HEK293 (cell line): Measurements from ENCODE around the gene ABCF2.

ENCODE experiments used
- GFI1B ChIP-seq: fragments of 450-650 bp; formaldehyde crosslinking; IDR thresholded peaks from 2 replicates; pipeline ENCODE4 v1.5.1; 2016; ENCODE audit warnings: missing biosample characterization, missing genetic modification characterization
- KLF17 ChIP-seq: fragments of 450-650 bp; formaldehyde crosslinking; IDR thresholded peaks from 2 replicates; pipeline ENCODE4 v1.5.1; 2016; ENCODE audit warnings: missing biosample characterization, missing genetic modification characterization
- KLF7 ChIP-seq: fragments of 450-650 bp; formaldehyde crosslinking; IDR thresholded peaks from 2 replicates; pipeline ENCODE4 v1.5.1; 2016; ENCODE audit warnings: missing biosample characterization, missing genetic modification characterization, borderline replicate concordance
- KLF8 ChIP-seq: fragments of 450-650 bp; formaldehyde crosslinking; IDR thresholded peaks from 2 replicates; pipeline ENCODE4 v1.5.1; 2016; ENCODE audit warnings: missing biosample characterization, missing genetic modification characterization
- MYNN ChIP-seq: fragments of 450-650 bp; formaldehyde crosslinking; IDR thresholded peaks from 2 replicates; pipeline ENCODE4 v1.5.1; 2016; ENCODE audit warnings: missing biosample characterization, missing genetic modification characterization, borderline replicate concordance
- PRDM10 ChIP-seq: fragments of 450-650 bp; formaldehyde crosslinking; IDR thresholded peaks from 2 replicates; pipeline ENCODE4 v1.5.1; 2016; ENCODE audit warnings: missing biosample characterization, missing genetic modification characterization
- YY2 ChIP-seq: fragments of 450-650 bp; formaldehyde crosslinking; IDR thresholded peaks from 2 replicates; pipeline ENCODE4 v1.5.1; 2016; ENCODE audit warnings: missing biosample characterization, missing genetic modification characterization
- ZBTB21 ChIP-seq: fragments of 450-650 bp; formaldehyde crosslinking; IDR thresholded peaks from 2 replicates; pipeline ENCODE4 v1.5.1; 2017; ENCODE audit warnings: missing biosample characterization, missing genetic modification characterization
- ZBTB48 ChIP-seq: fragments of 450-650 bp; formaldehyde crosslinking; IDR thresholded peaks from 2 replicates; pipeline ENCODE4 v1.5.1; 2016; ENCODE audit warnings: missing biosample characterization, missing genetic modification characterization
- ZBTB6 ChIP-seq: fragments of 450-650 bp; formaldehyde crosslinking; IDR thresholded peaks from 2 replicates; pipeline ENCODE4 v1.5.1; 2017; ENCODE audit warnings: missing biosample characterization, missing genetic modification characterization
- ZBTB8A ChIP-seq: fragments of 450-650 bp; formaldehyde crosslinking; IDR thresholded peaks from 2 replicates; pipeline ENCODE4 v1.5.1; 2016; ENCODE audit warnings: missing biosample characterization, missing genetic modification characterization
- ZFP3 ChIP-seq: fragments of 450-650 bp; formaldehyde crosslinking; IDR thresholded peaks from 2 replicates; pipeline ENCODE4 v1.5.1; 2016; ENCODE audit warnings: low read depth, missing biosample characterization, missing genetic modification characterization
- ZNF10 ChIP-seq: fragments of 450-650 bp; formaldehyde crosslinking; IDR thresholded peaks from 2 replicates; pipeline ENCODE4 v1.5.1; 2017; ENCODE audit warnings: missing biosample characterization, missing genetic modification characterization
- ZNF221 ChIP-seq: fragments of 450-650 bp; formaldehyde crosslinking; IDR thresholded peaks from 2 replicates; pipeline ENCODE4 v1.5.1; 2017; ENCODE audit warnings: missing biosample characterization, missing genetic modification characterization, borderline replicate concordance
- ZNF239 ChIP-seq: fragments of 450-650 bp; formaldehyde crosslinking; IDR thresholded peaks from 2 replicates; pipeline ENCODE4 v1.5.1; 2016; ENCODE audit warnings: missing biosample characterization, missing genetic modification characterization
- ZNF248 ChIP-seq: fragments of 450-650 bp; formaldehyde crosslinking; IDR thresholded peaks from 2 replicates; pipeline ENCODE4 v1.5.1; 2017; ENCODE audit warnings: missing biosample characterization, missing genetic modification characterization
- ZNF335 ChIP-seq: fragments of 450-650 bp; formaldehyde crosslinking; conservative IDR thresholded peaks from 2 replicates; pipeline ENCODE4 v1.5.1; 2016; ENCODE audit warnings: missing biosample characterization, missing genetic modification characterization
- ZNF341 ChIP-seq: fragments of 450-650 bp; formaldehyde crosslinking; IDR thresholded peaks from 2 replicates; pipeline ENCODE4; 2016; ENCODE audit warnings: low read depth, missing biosample characterization, missing genetic modification characterization
- ZNF366 ChIP-seq: fragments of 450-650 bp; formaldehyde crosslinking; conservative IDR thresholded peaks from 2 replicates; pipeline ENCODE4 v1.5.1; 2016; ENCODE audit warnings: missing biosample characterization, missing genetic modification characterization
- ZNF37A ChIP-seq: fragments of 450-650 bp; IDR thresholded peaks from 2 replicates; pipeline ENCODE4 v1.5.1; 2018; ENCODE audit warnings: missing biosample characterization, missing genetic modification characterization
- ZNF391 ChIP-seq: fragments of 450-650 bp; formaldehyde crosslinking; IDR thresholded peaks from 2 replicates; pipeline ENCODE4 v1.5.1; 2016; ENCODE audit warnings: low read depth, missing biosample characterization, missing genetic modification characterization, borderline replicate concordance
- ZNF423 ChIP-seq: fragments of 450-650 bp; formaldehyde crosslinking; IDR thresholded peaks from 2 replicates; pipeline ENCODE4 v1.5.1; 2016; ENCODE audit warnings: missing biosample characterization, missing genetic modification characterization
- ZNF513 ChIP-seq: fragments of 450-650 bp; IDR thresholded peaks from 2 replicates; pipeline ENCODE4 v1.5.1; 2018; ENCODE audit warnings: missing biosample characterization, missing genetic modification characterization
- ZNF530 ChIP-seq: fragments of 450-650 bp; formaldehyde crosslinking; IDR thresholded peaks from 2 replicates; pipeline ENCODE4 v1.5.1; 2016; ENCODE audit warnings: low read depth, missing biosample characterization, missing genetic modification characterization
- ZNF558 ChIP-seq: fragments of 450-650 bp; formaldehyde crosslinking; IDR thresholded peaks from 2 replicates; pipeline ENCODE4 v1.5.1; 2016; ENCODE audit warnings: missing biosample characterization, missing genetic modification characterization
- ZNF571 ChIP-seq: fragments of 450-650 bp; formaldehyde crosslinking; IDR thresholded peaks from 2 replicates; pipeline ENCODE4 v1.5.0; 2017; ENCODE audit warnings: missing biosample characterization, missing genetic modification characterization
- ZNF580 ChIP-seq: fragments of 450-650 bp; formaldehyde crosslinking; IDR thresholded peaks from 2 replicates; pipeline ENCODE4 v1.5.1; 2016; ENCODE audit warnings: missing biosample characterization, missing genetic modification characterization
- ZNF600 ChIP-seq: fragments of 450-650 bp; formaldehyde crosslinking; IDR thresholded peaks from 2 replicates; pipeline ENCODE4 v1.5.1; 2016; ENCODE audit warnings: missing biosample characterization, missing genetic modification characterization
- ZNF629 ChIP-seq: fragments of 450-650 bp; formaldehyde crosslinking; IDR thresholded peaks from 2 replicates; pipeline ENCODE4 v1.5.1; 2017; ENCODE audit warnings: missing biosample characterization, missing genetic modification characterization
- ZNF692 ChIP-seq: fragments of 450-650 bp; formaldehyde crosslinking; IDR thresholded peaks from 2 replicates; pipeline ENCODE4 v1.5.1; 2016; ENCODE audit warnings: missing biosample characterization, missing genetic modification characterization
- ZNF76 ChIP-seq: fragments of 450-650 bp; formaldehyde crosslinking; IDR thresholded peaks from 2 replicates; pipeline ENCODE4; 2016; ENCODE audit warnings: low read depth, missing biosample characterization, missing genetic modification characterization, borderline replicate concordance

Gene ABCF2

GRCh38 chr7:151168003-151168786, 58.8 kb downstream of the ABCF2 start (continued):
- TF ChIP-seq ZNF513 (tag by site-specific recombination) (no peak), ZFP3 (tag by site-specific recombination) (no peak), ZBTB8A (tag by site-specific recombination) (peak; percentile 98), YY2 (peak; percentile 75), ZNF366 (tag by site-specific recombination) (peak; percentile 97), ZNF600 (tag by site-specific recombination) (peak; percentile 88), MYNN (tag by site-specific recombination) (no peak), KLF17 (tag by site-specific recombination) (peak; percentile 72; the same call in 1 of the 2 replicates), ZNF335 (tag by site-specific recombination) (peak; percentile 57), ZNF571 (tag by site-specific recombination) (no peak), PRDM10 (peak; percentile 84), GFI1B (tag by site-specific recombination) (no peak), ZNF423 (tag by site-specific recombination) (peak; percentile 63; the same call in 1 of the 2 replicates), ZNF391 (tag by site-specific recombination) (peak; percentile 36; the same call in 1 of the 2 replicates), ZNF692 (peak; percentile 92), ZNF341 (tag by site-specific recombination) (peak; percentile 78), ZNF580 (tag by site-specific recombination) (peak; percentile 73; the same call in 1 of the 2 replicates), ZBTB21 (peak; percentile 17; the same call in 1 of the 2 replicates), ZNF239 (tag by site-specific recombination) (no peak), ZNF10 (tag by site-specific recombination) (0 out of 2 replicates have a peak, but pooled peaks have one; percentile 27), ZNF76 (tag by site-specific recombination) (peak; percentile 43; the same call in 1 of the 2 replicates), ZNF629 (peak; percentile 37), ZNF248 (tag by site-specific recombination) (0 out of 2 replicates have a peak, but pooled peaks have one; percentile 46), ZBTB48 (peak; percentile 94), ZBTB6 (peak; percentile 52; the same call in 1 of the 2 replicates), KLF7 (tag by site-specific recombination) (peak; percentile 25; the same call in 1 of the 2 replicates), ZNF221 (tag by site-specific recombination) (peak; percentile 15; the same call in 1 of the 2 replicates), KLF8 (tag by site-specific recombination) (peak; percentile 57; the same call in 1 of the 2 replicates), ZNF530 (tag by site-specific recombination) (no peak), ZNF558 (tag by site-specific recombination) (no peak), ZNF37A (tag by site-specific recombination) (no peak)
